ENCODE results near the gene GCNT3.

- TF ChIP-seq CTCF (IDR thresholded peaks at IDR 0.05; ENCODE audit: extremely low read depth in 1 of 2, insufficient read depth in 1 of 2, low read depth in 1 of 2, low read length in 2 of 2) (no peak), EZH2 (IDR thresholded peaks at IDR 0.05; ENCODE audit: borderline replicate concordance, low read depth, low read length, severe bottlenecking) (no peak), POLR2A (IDR thresholded peaks at IDR 0.05; ENCODE audit: low read depth, low read length) (no peak), POLR2AphosphoS5 (IDR thresholded peaks at IDR 0.05; ENCODE audit: insufficient read depth, low read depth, low read length) (no peak), MAX (IDR thresholded peaks at IDR 0.05; ENCODE audit: insufficient read depth, insufficient read length) (no peak), FOS (IDR thresholded peaks at IDR 0.05; ENCODE audit: borderline replicate concordance, insufficient read depth, low read length) (no peak)
These were observed 21.6 kb upstream of the GCNT3 start for GRCh38 chr15:59590027-59590426.

Data from endothelial cell of umbilical vein (primary cell).